HepG2 (cell line): ENCODE measurements around the gene ATP6V1C2. TPM values are rescaled to one million over a fixed set of nuclear protein-coding genes. Genes with fewer than 3 reads are reported as not detected.

Experiments
- ATAC-seq: fragments of 200-7000 bp; cut with Tn5 transposase; 3 replicates; pipeline ENCODE4 v1.9.1; 2020; ENCODE audit warnings: mild to moderate bottlenecking, moderate library complexity
- BruUV-seq: library from RNA; stranded (reverse); fragments of 400-500 nt; replicated peaks from 2 replicates; lab custom pipeline; 2021; lab: Mats Ljungman, UMichigan
- CTCF ChIA-PET: fragments of 300-600 bp; formaldehyde crosslinking; extraction: SDS; loops from one replicate; lab custom pipeline; 2021; ENCODE audit warnings: low total read pairs, inconsistent platforms, low intra/inter-chr PET ratio; lab: Yijun Ruan, JAX
- POLR2A ChIA-PET: fragments of 350-600 bp; sonication (Branson Sonifier 250); formaldehyde crosslinking; loops from one replicate; lab custom pipeline; 2020; ENCODE audit warnings: antibody characterized with exemption, inconsistent platforms; lab: Yijun Ruan, JAX
- DNase-seq: peaks from one replicate; pipeline ENCODE4 v3.0.0-alpha.2; 2015; ENCODE audit warnings: low spot score
- FAIRE-seq: peaks from 3 replicates; lab custom pipeline; 2011; peaks lifted over from hg19 to GRCh38; lab: Jason Lieb, UNC
- H2AFZ ChIP-seq: one replicate; pipeline ENCODE4 v1.6.1; 2011; ENCODE audit warnings: low read length, inconsistent platforms
- H3K27ac ChIP-seq: fragments of 300-600 bp; 3 replicates; pipeline ENCODE4 v1.8.0; 2011; ENCODE audit warnings: mixed run types, mild to moderate bottlenecking, mixed read lengths, low read length, inconsistent platforms; ENCODE audit not compliant: insufficient read depth; ENCODE audit errors: extremely low read length
- H3K27me3 ChIP-seq, 2 experiments: fragments of 200-600 bp in 1 of 2; 2 replicates in 1 of 2; 3 replicates in 1 of 2; pipeline versions ENCODE4 v1.6.0 to v1.8.0; 2011; ENCODE audit warnings: low read length in 2 of 2, mild to moderate bottlenecking in 2 of 2, moderate library complexity in 2 of 2, inconsistent platforms in 1 of 2; ENCODE audit not compliant: insufficient read depth in 2 of 2, control insufficient read depth in 1 of 2
- H3K36me3 ChIP-seq, 2 experiments: fragments of 200-600 bp in 1 of 2; replicated peaks in 1 of 2; 2 replicates in 1 of 2; 3 replicates in 1 of 2; pipeline versions ENCODE4 v1.5.1 to v1.8.0; 2011; ENCODE audit warnings: low read length in 2 of 2, inconsistent platforms in 1 of 2; ENCODE audit not compliant: insufficient read depth in 2 of 2, control insufficient read depth in 1 of 2
- H3K4me1 ChIP-seq: 2 replicates; pipeline ENCODE4 v1.5.1; 2012; ENCODE audit warnings: low read length, inconsistent platforms; ENCODE audit not compliant: insufficient read depth
- H3K4me2 ChIP-seq: 2 replicates; pipeline ENCODE4 v1.6.0; 2011; ENCODE audit warnings: low read depth, low read length, inconsistent platforms
- H3K4me3 ChIP-seq, 3 experiments: fragments of 200-600 bp in 1 of 3; sonication (generic), shearing (Covaris generic) in 1 of 3; replicated peaks in 1 of 3; 2 replicates each; pipeline ENCODE4 v1.5.1; 2011 to 2016; ENCODE audit warnings: low read length in 3 of 3, inconsistent platforms in 2 of 3, low read depth in 2 of 3, mild to moderate bottlenecking in 2 of 3, control low read depth in 1 of 3, mixed read lengths in 1 of 3; ENCODE audit not compliant: insufficient read depth in 1 of 3
- H3K79me2 ChIP-seq: one replicate; pipeline ENCODE4 v1.6.1; 2011; ENCODE audit warnings: low read length, inconsistent platforms; ENCODE audit not compliant: insufficient read depth
- H3K9ac ChIP-seq: 2 replicates; pipeline ENCODE4 v1.6.0; 2011; ENCODE audit warnings: mild to moderate bottlenecking, low read depth, low read length, inconsistent platforms; ENCODE audit not compliant: insufficient read depth
- H3K9me3 ChIP-seq: 2 replicates; pipeline ENCODE4 v1.5.1; 2012; ENCODE audit warnings: mild to moderate bottlenecking, low read length
- H4K20me1 ChIP-seq: 2 replicates; pipeline ENCODE4 v1.6.0; 2011; ENCODE audit warnings: inconsistent platforms, mild to moderate bottlenecking, low read length, moderate library complexity; ENCODE audit not compliant: insufficient read depth
- BRF2 ChIP-seq: sonication (generic); formaldehyde crosslinking; IDR thresholded peaks from 2 replicates; pipeline ENCODE4 v1.8.1; 2022; ENCODE audit warnings: mild to moderate bottlenecking, missing genetic modification reagents
- GFI1 ChIP-seq: sonication (generic); formaldehyde crosslinking; IDR thresholded peaks from 2 replicates; pipeline ENCODE4 v1.5.0; 2020; ENCODE audit warnings: missing genetic modification reagents, mild to moderate bottlenecking, borderline replicate concordance
- ZNF558 ChIP-seq: sonication (generic); formaldehyde crosslinking; IDR thresholded peaks from 2 replicates; pipeline ENCODE4 v1.9.0; 2022; ENCODE audit warnings: mild to moderate bottlenecking, missing genetic modification reagents, borderline replicate concordance
- WGBS: methylation state at CpG from one replicate; pipeline ENCODE4 v1.1.6; 2017; ENCODE audit warnings: low lambda C conversion rate; 5-methylcytosine and 5-hydroxymethylcytosine counted together
- in situ Hi-C: cut with HindIII; loops from 2 replicates; pipeline ENCODE4 v1.10.0; 2017; ENCODE audit warnings: low pct_unique_long_range_greater_than_20kb; ENCODE audit not compliant: extremely low pct_ligation_motif_present
- intact Hi-C: fragments of 100-400 bp; cut with micrococcal nuclease; formaldehyde crosslinking; loops from one replicate; pipeline ENCODE4 v1.10.0; 2022; ENCODE audit not compliant: unreplicated experiment
- polyA plus RNA-seq, 8 experiments: library from polyadenylated mRNA; depleted of rRNA in 3 of 8; stranded (reverse) in 7 of 8; unstranded in 1 of 8; fragments of >200 nt; fragmentation: Illumina TruSeq in 4 of 8; extraction: Trizol in 4 of 8; gene quantifications; 2 replicates each; pipeline versions ENCODE4 v1.2.1 to v1.2.3, GENCODE V29; 2011 to 2016; ENCODE audit warnings: low read depth in 4 of 8, missing spikeins in 1 of 8, mixed read lengths in 1 of 8; ENCODE audit not compliant: insufficient read depth in 1 of 8
- total RNA-seq, 5 experiments: library from RNA; depleted of rRNA; stranded (reverse); fragments of >200 nt; fragmentation: Illumina TruSeq; extraction: Trizol; gene quantifications; 2 replicates each; pipeline ENCODE4 v1.2.3, GENCODE V29; 2016; ENCODE audit warnings: low read depth in 1 of 5
- TF ChIP-seq, protein P1 (sequence below): sonication (generic); formaldehyde crosslinking; IDR thresholded peaks from 2 replicates; pipeline ENCODE4 v1.4.0; 2020; ENCODE audit warnings: missing genetic modification reagents
- TF ChIP-seq, protein P2 (sequence below): sonication (generic); formaldehyde crosslinking; IDR thresholded peaks from 2 replicates; pipeline ENCODE4 v1.4.0; 2020; ENCODE audit warnings: missing genetic modification reagents

ATP6V1C2 gene
- total and polyA plus RNA-seq, 2 of the 13 experiments (the other 11 are each of a cell fraction or from before 2014, with no cell fraction given) = 0.04 to 0.29 TPM

- ATAC-seq (no peak), DNase-seq (no peak), FAIRE-seq (no peak)
- Histone ChIP-seq H3K79me2 (no peaks in the 10 kb centered on the region), H3K4me2 (no peak overlapping the region), H3K27ac (no peak overlapping the region), H3K9me3 (no peaks in the 10 kb centered on the region), H2AFZ (no peak overlapping the region), H3K27me3 (peaks cover 5 to 30% of the 10 kb centered on the region in 2 experiments; a peak in 3 of 5 replicates), H3K4me3 (no peak overlapping the region), H3K36me3 (no peaks in the 10 kb centered on the region), H4K20me1 (no peaks in the 10 kb centered on the region; the same call in 1 of the 2 replicates), H3K9ac (no peak overlapping the region), H3K4me1 (peaks cover 15% of the 10 kb centered on the region)
- 31% methylated on average over 10 of the region's 11 CpGs for WGBS
- in situ Hi-C loops = no loop called here
- intact Hi-C loops = no loop called here
- TF ChIP-seq BRF2 (CRISPR knock-in tag) (no peak), GFI1 (CRISPR knock-in tag) (0 out of 2 replicates have a peak, but pooled peaks have one; percentile 26), ZNF558 (CRISPR knock-in tag) (no peak)
- TF ChIP-seq, protein P1, sequence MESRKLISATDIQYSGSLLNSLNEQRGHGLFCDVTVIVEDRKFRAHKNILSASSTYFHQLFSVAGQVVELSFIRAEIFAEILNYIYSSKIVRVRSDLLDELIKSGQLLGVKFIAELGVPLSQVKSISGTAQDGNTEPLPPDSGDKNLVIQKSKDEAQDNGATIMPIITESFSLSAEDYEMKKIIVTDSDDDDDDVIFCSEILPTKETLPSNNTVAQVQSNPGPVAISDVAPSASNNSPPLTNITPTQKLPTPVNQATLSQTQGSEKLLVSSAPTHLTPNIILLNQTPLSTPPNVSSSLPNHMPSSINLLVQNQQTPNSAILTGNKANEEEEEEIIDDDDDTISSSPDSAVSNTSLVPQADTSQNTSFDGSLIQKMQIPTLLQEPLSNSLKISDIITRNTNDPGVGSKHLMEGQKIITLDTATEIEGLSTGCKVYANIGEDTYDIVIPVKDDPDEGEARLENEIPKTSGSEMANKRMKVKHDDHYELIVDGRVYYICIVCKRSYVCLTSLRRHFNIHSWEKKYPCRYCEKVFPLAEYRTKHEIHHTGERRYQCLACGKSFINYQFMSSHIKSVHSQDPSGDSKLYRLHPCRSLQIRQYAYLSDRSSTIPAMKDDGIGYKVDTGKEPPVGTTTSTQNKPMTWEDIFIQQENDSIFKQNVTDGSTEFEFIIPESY (CRISPR knock-in tag) = no peak
- TF ChIP-seq, protein P2, sequence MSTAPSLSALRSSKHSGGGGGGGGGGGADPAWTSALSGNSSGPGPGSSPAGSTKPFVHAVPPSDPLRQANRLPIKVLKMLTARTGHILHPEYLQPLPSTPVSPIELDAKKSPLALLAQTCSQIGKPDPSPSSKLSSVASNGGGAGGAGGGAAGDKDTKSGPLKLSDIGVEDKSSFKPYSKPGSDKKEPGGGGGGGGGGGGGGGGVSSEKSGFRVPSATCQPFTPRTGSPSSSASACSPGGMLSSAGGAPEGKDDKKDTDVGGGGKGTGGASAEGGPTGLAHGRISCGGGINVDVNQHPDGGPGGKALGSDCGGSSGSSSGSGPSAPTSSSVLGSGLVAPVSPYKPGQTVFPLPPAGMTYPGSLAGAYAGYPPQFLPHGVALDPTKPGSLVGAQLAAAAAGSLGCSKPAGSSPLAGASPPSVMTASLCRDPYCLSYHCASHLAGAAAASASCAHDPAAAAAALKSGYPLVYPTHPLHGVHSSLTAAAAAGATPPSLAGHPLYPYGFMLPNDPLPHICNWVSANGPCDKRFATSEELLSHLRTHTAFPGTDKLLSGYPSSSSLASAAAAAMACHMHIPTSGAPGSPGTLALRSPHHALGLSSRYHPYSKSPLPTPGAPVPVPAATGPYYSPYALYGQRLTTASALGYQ = no peak
- BruUV-seq = no TSS peak
- ChIA-PET POLR2A (no interaction called here), CTCF (interaction anchor here (0.5 kb wide), 1 partner anchor 11 kb away, joined by 4 read pairs; no protein-coding TSS in a partner anchor)
These were observed 21.2 kb downstream of the ATP6V1C2 start for GRCh38 chr2:10742666-10743065.
